HL-60 (cell line): Measurements from ENCODE around the gene GMPR.

ENCODE experiments used
- CTCF ChIP-seq: IDR thresholded peaks from one replicate; pipeline ENCODE4 v1.5.1; 2011; ENCODE audit warnings: low read length, control low read depth, inconsistent platforms; ENCODE audit not compliant: insufficient read depth
- POLR2AphosphoS5 ChIP-seq: IDR thresholded peaks from 2 replicates; pipeline ENCODE4 v1.6.1; 2012; ENCODE audit warnings: low read depth
- REST ChIP-seq: IDR thresholded peaks from 2 replicates; pipeline ENCODE4 v1.6.1; 2012; ENCODE audit warnings: low read depth; ENCODE audit not compliant: insufficient replicate concordance

GRCh38 chr6:16237242-16237641, 1.1 kb upstream of the GMPR start:
- no peak for TF ChIP-seq CTCF
- no peak for TF ChIP-seq POLR2AphosphoS5
- no peak for TF ChIP-seq REST
